ENCODE results near the gene ACOX2.

The ACOX2 gene

GRCh38 chr3:58502872-58503271 lies 34.1 kb downstream of the ACOX2 start:
- no peak for DNase-seq

DNA sequence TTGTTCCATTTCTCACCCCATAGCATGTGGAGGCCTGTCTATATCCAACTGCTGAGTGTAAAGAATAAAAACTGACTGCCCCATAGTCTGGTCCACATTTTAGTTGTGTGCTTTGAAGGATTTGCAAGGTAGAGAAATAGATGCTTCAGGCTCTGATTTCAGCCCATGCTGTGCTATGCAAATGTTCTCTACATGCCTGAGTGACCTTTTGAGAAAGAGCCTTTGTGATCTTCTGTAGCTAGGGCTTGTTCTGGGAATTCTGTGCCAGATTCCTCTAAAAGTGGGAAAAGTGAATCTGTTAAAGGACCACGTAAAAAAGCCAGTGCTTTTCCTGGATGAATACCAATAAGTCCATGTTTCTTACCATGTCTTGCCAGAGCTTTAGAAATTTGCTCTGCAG lies 39.9 kb downstream of the ACOX2 start:
- DNase-seq: no peak

- DNase-seq: no peak
Measured at GRCh38 chr3:58496206-58496857, 40.7 kb downstream of the ACOX2 start.

- DNase-seq: no peak
Measured at GRCh38 chr3:58495101-58495500, 41.9 kb downstream of the ACOX2 start.

DNA sequence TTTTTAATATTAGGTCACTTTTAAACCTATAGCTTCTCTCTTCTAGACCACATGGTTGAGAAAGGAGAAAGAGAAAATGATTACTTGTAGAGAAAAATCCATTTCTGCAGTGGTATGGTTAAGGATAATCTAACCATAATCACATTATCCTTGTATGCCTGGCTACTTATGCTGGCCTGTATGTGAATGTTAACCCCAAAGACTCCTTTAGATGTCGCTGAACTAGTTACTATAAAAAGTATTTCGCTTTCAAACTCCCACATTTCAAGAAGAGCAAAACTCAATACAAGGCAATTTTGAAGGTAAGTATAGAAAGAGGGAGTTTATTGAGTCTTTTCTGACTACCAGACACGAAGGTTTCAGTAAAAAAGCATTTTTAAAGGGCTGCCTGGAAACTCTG lies 42.9 kb downstream of the ACOX2 start:
- no peak for DNase-seq

GRCh38 chr3:58492494-58492905 lies 44.5 kb downstream of the ACOX2 start:
- DNase-seq: peak; percentile 61

GRCh38 chr3:58491506-58492402 lies 45.2 kb downstream of the ACOX2 start, which contains the start of gene KCTD6:
TSS of gene KCTD6 (plus strand) at chr3:58492096. CDS start at chr3:58498756, 6,660 bp downstream.
- peak; percentile 94 for DNase-seq

GRCh38 chr3:58490860-58491501 lies 46.0 kb downstream of the ACOX2 start:
- peak; percentile 61 for DNase-seq

DNA sequence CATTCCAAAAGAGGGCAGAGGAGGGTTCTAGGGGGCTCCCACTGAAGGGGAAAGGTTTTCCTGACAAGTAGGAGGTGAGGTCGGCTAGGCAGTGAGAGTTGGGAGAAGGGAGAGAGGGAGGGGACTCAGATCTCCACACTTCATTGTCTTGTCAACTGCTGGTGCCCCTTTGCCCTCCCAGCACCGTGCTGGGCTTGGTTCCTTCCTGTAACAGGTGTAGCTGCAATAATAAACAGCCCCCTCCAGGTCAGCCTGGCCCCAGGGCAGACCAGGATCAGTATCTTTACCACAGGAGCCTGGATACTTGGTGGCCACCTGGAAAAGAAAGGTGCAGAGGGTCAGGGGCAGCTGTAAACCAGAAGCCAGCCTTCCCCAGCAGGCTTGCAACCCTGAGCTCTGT lies 48.0 kb downstream of the ACOX2 start:
- DNase-seq: no peak

- DNase-seq: no peak
Measured at GRCh38 chr3:58487140-58487886, 49.7 kb downstream of the ACOX2 start.

DNA sequence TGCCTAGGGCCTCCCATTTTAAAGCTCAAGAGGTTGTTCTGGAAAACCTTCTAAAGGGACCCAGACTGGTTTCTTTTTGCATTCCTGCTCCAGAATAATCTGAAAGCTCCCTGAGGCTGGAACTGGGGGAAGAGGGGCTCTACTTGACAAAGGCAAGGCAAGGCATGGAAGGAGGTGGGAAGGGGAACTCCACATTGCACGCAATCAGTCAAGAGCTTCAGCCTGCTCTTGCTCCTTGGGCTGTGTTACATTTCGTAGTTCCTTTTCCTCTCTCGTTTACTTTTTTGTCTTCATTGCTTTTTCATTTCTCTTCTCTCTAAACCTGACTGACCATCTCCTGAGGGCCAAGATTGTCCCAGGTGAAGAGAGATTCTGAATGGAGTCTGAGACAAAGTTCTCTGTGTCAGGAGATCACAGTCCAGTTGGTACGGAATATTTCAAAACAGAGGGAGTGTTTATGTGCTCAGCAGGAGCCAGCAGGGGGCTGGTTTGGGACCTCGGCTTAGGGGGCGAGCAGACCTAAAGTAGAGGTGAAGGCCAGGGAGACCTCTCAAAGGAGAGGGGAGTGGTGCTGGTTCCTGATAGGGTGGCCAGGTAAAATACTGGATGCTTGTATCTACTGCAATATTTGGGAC lies 51.1 kb downstream of the ACOX2 start:
- no peak for DNase-seq

DNA sequence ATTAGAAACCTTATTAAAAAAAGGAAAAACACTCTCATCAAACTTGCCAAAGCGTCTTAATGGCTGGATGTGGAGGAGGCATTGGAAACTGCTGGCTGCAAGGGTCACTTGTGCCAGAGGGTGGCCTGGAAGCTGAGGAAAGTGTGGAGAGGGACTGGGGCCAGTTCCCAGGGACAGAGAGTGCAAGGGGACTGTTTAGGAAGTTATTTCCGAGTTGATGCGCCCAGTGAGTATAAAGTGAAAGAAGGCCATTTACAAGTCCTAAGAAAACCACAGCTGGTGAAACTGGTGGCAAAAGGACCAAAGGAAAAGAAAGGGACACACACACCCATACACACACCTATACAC lies 52.3 kb downstream of the ACOX2 start:
- DNase-seq: no peak

GRCh38 chr3:58484045-58484721 lies 52.8 kb downstream of the ACOX2 start:
- DNase-seq: no peak

DNA sequence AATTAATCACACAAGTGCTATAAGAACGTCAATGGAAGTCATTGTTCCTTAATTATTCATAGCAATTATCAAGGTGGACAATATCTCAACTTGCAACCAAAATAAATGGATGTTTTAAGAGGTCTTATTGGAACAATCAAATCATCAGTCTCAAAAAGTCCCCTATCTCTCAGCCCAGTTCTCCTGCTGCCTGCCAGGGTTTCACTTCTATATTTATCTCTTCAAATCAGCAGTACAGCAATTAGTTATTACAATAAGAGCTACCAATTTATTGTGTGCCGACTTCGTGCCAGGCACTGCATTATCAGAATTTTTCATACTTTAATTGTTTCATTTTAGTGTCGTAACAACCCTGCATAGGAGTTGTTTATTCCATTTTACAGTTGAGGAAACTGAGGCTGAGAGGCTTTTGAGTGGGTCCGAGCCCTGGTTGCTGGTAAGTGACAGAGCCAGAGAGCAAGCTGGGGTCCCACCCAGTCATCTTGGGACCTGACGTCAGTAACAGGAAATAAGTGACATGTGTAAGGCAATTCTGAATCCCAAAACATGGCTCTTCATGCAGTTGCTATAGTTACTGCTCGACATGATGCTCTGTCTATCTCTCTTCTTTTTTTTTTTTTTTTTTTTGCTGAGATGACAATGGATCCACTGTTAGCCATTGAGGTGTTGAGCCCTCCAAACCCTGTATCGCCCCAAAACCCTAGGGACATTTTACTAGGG lies 53.9 kb downstream of the ACOX2 start:
- DNase-seq: no peak

DNA sequence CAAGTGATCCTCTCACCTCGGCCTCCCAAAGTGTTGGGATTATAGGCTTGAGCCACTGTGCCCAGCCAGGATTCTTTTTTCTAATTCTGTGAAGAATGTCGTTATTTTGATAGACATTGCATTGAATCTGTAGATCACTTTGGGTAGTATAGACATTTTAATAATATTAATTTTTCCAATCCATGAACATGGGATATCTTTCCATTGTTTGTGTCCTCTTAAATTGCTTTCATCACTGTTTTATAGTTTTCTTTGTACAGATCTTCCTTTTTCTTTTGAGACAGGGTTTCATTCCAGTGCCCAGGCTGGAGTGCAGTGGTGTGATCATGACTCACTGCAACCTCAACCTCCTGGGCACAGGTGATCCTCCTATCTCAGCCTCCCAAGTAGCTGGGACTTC lies 56.7 kb downstream of the ACOX2 start:
- no peak for DNase-seq

DNA sequence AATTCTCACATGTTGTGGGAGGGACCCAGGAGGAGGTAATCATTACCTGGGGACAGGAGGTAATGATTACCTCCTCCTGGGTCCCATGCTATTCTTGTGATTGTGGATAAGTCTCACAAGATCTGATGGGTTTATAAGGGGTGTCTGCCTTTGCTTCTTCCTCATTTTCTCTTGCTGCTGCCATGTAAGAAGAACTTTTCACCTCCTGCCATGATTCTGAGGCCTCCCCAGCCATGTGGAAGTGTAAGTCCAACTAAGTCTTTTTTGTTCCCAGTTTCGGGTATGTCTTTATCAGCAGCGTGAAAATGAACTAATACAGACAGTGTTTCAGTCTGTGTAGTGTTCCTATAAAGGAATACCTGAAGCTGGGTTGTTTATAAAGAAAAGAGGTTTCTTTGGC lies 58.2 kb downstream of the ACOX2 start:
- no peak for DNase-seq

- no peak for DNase-seq
Measured at GRCh38 chr3:58474967-58475578, 61.9 kb downstream of the ACOX2 start.

DNA sequence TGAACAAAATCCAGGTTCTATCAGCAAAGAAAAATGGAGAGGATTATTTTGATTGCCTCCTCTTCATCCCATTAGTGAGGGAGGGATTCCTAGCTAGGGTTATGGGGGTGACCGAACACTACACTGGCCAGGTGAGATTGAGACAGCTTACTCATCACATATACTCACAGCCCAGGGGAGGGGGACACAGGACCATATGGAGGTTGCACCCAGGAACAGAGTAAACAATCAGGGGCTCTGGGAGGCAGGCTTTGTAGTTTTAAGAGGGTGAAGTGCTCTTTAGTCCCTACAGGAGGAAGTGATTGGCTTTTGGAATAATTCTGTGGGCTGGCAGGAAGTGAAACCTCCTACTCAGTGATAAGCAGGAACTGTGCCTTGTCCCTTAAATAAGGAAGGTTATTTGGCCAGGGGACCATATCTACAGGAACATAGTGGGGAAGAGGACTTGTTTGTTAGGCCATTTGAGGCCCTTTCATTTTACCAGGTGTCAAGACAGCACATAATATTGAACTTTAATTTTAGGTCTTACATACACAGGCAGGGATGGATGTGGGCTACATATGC lies 62.6 kb downstream of the ACOX2 start:
- DNase-seq: no peak

GRCh38 chr3:58473275-58473674 lies 63.7 kb downstream of the ACOX2 start:
- DNase-seq: no peak
